Thoracic aorta (tissue), 2 donors: ENCODE measurements around the gene ANAPC2. TPM values are rescaled to one million over a fixed set of nuclear protein-coding genes. Genes with fewer than 3 reads are reported as not detected.

Experiments
- ATAC-seq: fragments of 150-250 bp; one replicate; pipeline ENCODE4 v1.8.0; 2017; ENCODE audit warnings: low read depth; ENCODE audit not compliant: insufficient number of reproducible peaks, low FRiP score
- DNase-seq: peaks from one replicate; pipeline ENCODE4 v3.0.0-alpha.2; 2020; ENCODE audit warnings: low spot score
- H3K27ac ChIP-seq, 2 donors: fragments of 200-600 bp; sonication (generic); 1 replicate in 1 of 2; 2 replicates in 1 of 2; pipeline ENCODE4 v1.5.1; 2016; ENCODE audit warnings: mild to moderate bottlenecking in 2 of 2, moderate library complexity in 2 of 2
- H3K27me3 ChIP-seq: fragments of 200-600 bp; sonication (generic); replicated peaks from 2 replicates; pipeline ENCODE4 v1.6.0; 2016; ENCODE audit warnings: mild to moderate bottlenecking; ENCODE audit not compliant: insufficient read depth
- H3K36me3 ChIP-seq: fragments of 200-600 bp; sonication (generic); one replicate; pipeline ENCODE4 v1.5.1; 2016
- H3K4me1 ChIP-seq, 2 donors: fragments of 200-600 bp; sonication (generic); 1 replicate in 1 of 2; 2 replicates in 1 of 2; pipeline versions ENCODE4 v1.5.1 to v1.6.0; 2016; ENCODE audit warnings: low read depth in 2 of 2, mild to moderate bottlenecking in 1 of 2; ENCODE audit not compliant: control insufficient read depth in 1 of 2
- H3K4me3 ChIP-seq: fragments of 200-600 bp; sonication (generic); 2 replicates; pipeline ENCODE4 v1.5.1; 2016; ENCODE audit warnings: mild to moderate bottlenecking
- H3K9me3 ChIP-seq: fragments of 200-600 bp; sonication (generic); 2 replicates; pipeline ENCODE4 v1.5.1; 2016
- CTCF ChIP-seq: fragments of 200-600 bp; sonication (generic); IDR thresholded peaks from one replicate; pipeline ENCODE4 v1.5.1; 2019; ENCODE audit warnings: antibody characterized with exemption
- total RNA-seq, 2 donors: library from RNA; depleted of rRNA; stranded (reverse); fragments of >200 nt; gene quantifications; one replicate each; pipeline versions ENCODE4 v1.1.0 to v1.2.3, GENCODE V29; 2016

The ANAPC2 gene
- total RNA-seq, 2 donors from 2014 or later = 25.2 to 43.0 TPM

GRCh38 chr9:137221506-137222111 is 33.2 kb upstream of the ANAPC2 start:
- no peak for ATAC-seq
- no peak for DNase-seq
- Histone ChIP-seq H3K4me1 (peaks cover 7 to 19% of the 10 kb centered on the region in 2 donors), H3K27ac (no peak overlapping the region), H3K36me3 (no peaks in the 10 kb centered on the region), H3K9me3 (no peaks in the 10 kb centered on the region), H3K4me3 (peak overlapping the region; percentile 63), H3K27me3 (no peaks in the 10 kb centered on the region)
- no peak for TF ChIP-seq CTCF

- no peaks in the 10 kb centered on the region for H3K27me3 ChIP-seq
- no peak overlapping the region for H3K27ac ChIP-seq
- H3K9me3 ChIP-seq = no peaks in the 10 kb centered on the region
- no peaks in the 10 kb centered on the region for H3K36me3 ChIP-seq
- DNase-seq (no peak), ATAC-seq (no peak)
- peaks cover 7 to 19% of the 10 kb centered on the region in 2 donors for H3K4me1 ChIP-seq
- no peak overlapping the region for H3K4me3 ChIP-seq
- TF ChIP-seq CTCF = no peak
Measured at GRCh38 chr9:137221095-137221505, 32.7 kb upstream of the ANAPC2 start.

- no peak for ATAC-seq
- Histone ChIP-seq H3K4me3 (no peak overlapping the region), H3K36me3 (no peaks in the 10 kb centered on the region), H3K4me1 (peaks cover 7 to 19% of the 10 kb centered on the region in 2 donors), H3K9me3 (no peaks in the 10 kb centered on the region), H3K27me3 (no peaks in the 10 kb centered on the region), H3K27ac (no peak overlapping the region)
- no peak for DNase-seq
- no peak for TF ChIP-seq CTCF
Measured at GRCh38 chr9:137220317-137221094, 32.1 kb upstream of the ANAPC2 start.

- H3K9me3 ChIP-seq = no peaks in the 10 kb centered on the region
- no peak for ATAC-seq
- DNase-seq = no peak
- H3K4me3 ChIP-seq = no peak overlapping the region
- no peaks in the 10 kb centered on the region for H3K36me3 ChIP-seq
- no peak overlapping the region for H3K27ac ChIP-seq
- TF ChIP-seq CTCF = no peak
- no peaks in the 10 kb centered on the region for H3K27me3 ChIP-seq
- peaks cover 7 to 19% of the 10 kb centered on the region in 2 donors for H3K4me1 ChIP-seq
Measured at GRCh38 chr9:137219757-137220316, 31.5 kb upstream of the ANAPC2 start.

- no peaks in the 10 kb centered on the region for H3K27me3 ChIP-seq
- H3K27ac ChIP-seq = no peak overlapping the region
- no peak for DNase-seq
- no peak for TF ChIP-seq CTCF
- ATAC-seq = no peak
- H3K4me3 ChIP-seq = no peak overlapping the region
- no peaks in the 10 kb centered on the region for H3K36me3 ChIP-seq
- no peaks in the 10 kb centered on the region for H3K9me3 ChIP-seq
- peaks cover 7 to 14% of the 10 kb centered on the region in 2 donors for H3K4me1 ChIP-seq
Measured at GRCh38 chr9:137218754-137219271, 30.5 kb upstream of the ANAPC2 start.
